Measurements from ENCODE around the gene CHKA. TPM values are rescaled to one million over a fixed set of nuclear protein-coding genes. Genes with fewer than 3 reads are reported as not detected.
A peak's percentile ranks its signal among the peaks of the same experiment; 100 is the strongest.

The CHKA gene
- total RNA-seq, 2 experiments from 2014 or later = 15.8 to 16.7 TPM

DNA sequence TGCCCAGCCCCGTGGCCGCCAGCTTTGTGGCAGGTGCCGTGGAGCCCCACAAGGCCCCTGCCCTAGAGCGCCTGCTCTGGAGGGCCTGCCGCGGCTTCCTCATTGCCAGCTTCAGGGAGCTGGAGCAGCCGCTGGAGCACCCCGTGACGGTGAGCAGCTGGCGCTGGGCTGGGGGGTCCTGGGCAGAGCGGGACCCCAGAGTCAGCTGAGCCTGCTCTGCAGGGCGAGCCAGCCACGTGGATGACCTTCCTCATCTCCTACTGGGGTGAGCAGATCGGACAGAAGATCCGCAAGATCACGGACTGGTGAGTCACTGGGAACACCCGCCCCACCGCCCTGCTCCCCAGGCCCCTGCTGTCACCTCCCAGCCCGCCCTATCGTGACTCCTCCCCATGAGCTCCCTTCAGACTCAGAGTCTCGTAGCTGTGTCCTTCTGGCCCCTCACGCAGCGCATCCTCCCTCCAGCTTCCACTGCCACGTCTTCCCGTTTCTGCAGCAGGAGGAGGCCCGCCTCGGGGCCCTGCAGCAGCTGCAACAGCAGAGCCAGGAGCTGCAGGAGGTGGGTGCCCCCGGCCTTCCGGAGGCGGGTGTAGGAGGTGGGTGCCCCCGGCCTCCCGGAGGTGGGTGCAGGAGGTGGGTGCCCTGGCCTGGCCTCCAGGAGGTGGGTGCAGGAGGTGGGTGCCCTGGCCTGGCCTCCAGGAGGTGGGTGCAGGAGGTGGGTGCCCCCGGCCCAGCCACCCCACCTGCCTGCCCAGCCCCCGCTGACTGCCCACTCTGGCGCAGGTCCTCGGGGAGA, 77.6 kb downstream of the CHKA start:
- Mint-ChIP-seq H3K4me1 (ENCODE audit: low read depth) (peaks cover 4% of the 10 kb centered on the region), H3K27me3 (no peaks in the 10 kb centered on the region), H3K9me3 (no peaks in the 10 kb centered on the region), H3K36me3 (ENCODE audit: low read depth) (peaks cover 4% of the 10 kb centered on the region), H3K4me3 (no peak overlapping the region), H3K27ac (no peak overlapping the region)
- ATAC-seq (no peak), DNase-seq (no peak)
- POLR2A ChIA-PET = interaction anchor here (7.4 kb wide), 1 partner anchor 8 kb away, joined by 45 read pairs; no protein-coding TSS in a partner anchor
- intact Hi-C loops (cut with micrococcal nuclease) = no loop called here
- no peak for TF ChIP-seq CTCF (IDR thresholded peaks at IDR 0.05)
- CTCF ChIA-PET = no interaction called here

GRCh38 chr11:68043029-68043348, 78.2 kb downstream of the CHKA start:
- intact Hi-C loops (cut with micrococcal nuclease) = no loop called here
- Mint-ChIP-seq H3K9me3 (no peaks in the 10 kb centered on the region), H3K27ac (no peak overlapping the region), H3K36me3 (ENCODE audit: low read depth) (peaks cover 4% of the 10 kb centered on the region), H3K4me1 (ENCODE audit: low read depth) (peaks cover 4% of the 10 kb centered on the region), H3K4me3 (no peak overlapping the region), H3K27me3 (no peaks in the 10 kb centered on the region)
- ChIA-PET POLR2A (interaction anchor here (7.4 kb wide), 1 partner anchor 8 kb away, joined by 45 read pairs; no protein-coding TSS in a partner anchor), CTCF (no interaction called here)
- ATAC-seq (no peak), DNase-seq (no peak)
- TF ChIP-seq CTCF (IDR thresholded peaks at IDR 0.05) = no peak

DNA sequence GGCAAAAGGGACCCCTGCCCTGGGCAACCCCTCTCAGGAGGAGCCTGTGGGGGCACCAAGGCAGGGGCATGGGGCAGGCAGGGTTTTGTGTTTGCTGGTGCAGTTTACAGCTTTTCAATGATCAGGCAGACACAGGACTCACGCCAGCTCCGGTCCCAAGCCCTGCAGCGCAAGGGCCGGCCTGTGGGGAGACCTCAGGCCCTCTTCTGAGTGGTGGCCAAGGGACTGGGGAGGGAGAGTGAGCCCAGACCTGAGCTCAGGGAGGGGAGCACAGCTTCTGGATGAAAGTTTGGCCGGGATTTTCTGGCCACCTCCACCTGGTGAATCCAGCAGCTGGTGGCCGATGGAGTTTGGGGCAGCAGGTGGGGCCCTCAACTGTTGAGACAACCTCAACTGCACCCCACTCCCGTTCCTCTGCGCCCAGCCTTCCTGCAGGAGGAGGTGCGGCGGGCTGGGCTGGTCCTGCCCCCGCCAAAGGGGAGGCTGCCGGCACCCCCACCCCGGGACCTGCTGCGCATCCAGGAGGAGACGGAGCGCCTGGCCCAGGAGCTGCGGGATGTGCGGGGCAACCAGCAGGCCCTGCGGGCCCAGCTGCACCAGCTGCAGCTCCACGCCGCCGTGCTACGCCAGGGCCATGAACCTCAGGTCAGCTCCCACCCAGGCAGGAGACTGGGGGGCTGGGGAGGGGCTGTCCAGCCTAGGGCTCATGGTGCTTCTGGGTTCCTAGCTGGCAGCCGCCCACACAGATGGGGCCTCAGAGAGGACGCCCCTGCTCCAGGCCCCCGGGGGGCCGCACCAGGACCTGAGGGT, 78.8 kb downstream of the CHKA start:
- no peak for DNase-seq
- intact Hi-C loops (cut with micrococcal nuclease) = no loop called here
- Mint-ChIP-seq H3K4me3 (no peak overlapping the region), H3K36me3 (ENCODE audit: low read depth) (peaks cover 4% of the 10 kb centered on the region), H3K4me1 (ENCODE audit: low read depth) (peaks cover 4% of the 10 kb centered on the region), H3K27ac (no peak overlapping the region), H3K27me3 (no peaks in the 10 kb centered on the region), H3K9me3 (no peaks in the 10 kb centered on the region)
- no peak for TF ChIP-seq CTCF (IDR thresholded peaks at IDR 0.05)
- ATAC-seq = no peak
- CTCF ChIA-PET = no interaction called here
- POLR2A ChIA-PET = interaction anchor here (0.7 to 7.4 kb wide), 4 partner anchors 9 to 162 kb away, joined by 3 to 45 read pairs (median 4); no protein-coding TSS in a partner anchor

- no peak for TF ChIP-seq CTCF (IDR thresholded peaks at IDR 0.05)
- Mint-ChIP-seq H3K36me3 (ENCODE audit: low read depth) (peaks cover 3% of the 10 kb centered on the region), H3K4me3 (peak overlapping the region; percentile 22), H3K27me3 (no peaks in the 10 kb centered on the region), H3K4me1 (ENCODE audit: low read depth) (peaks cover 11% of the 10 kb centered on the region), H3K27ac (no peak overlapping the region), H3K9me3 (no peaks in the 10 kb centered on the region)
- CTCF ChIA-PET = no interaction called here
- no peak for DNase-seq
- POLR2A ChIA-PET = interaction anchor here (0.7 to 7.4 kb wide), 7 partner anchors 9 to 162 kb away, joined by 3 to 45 read pairs (median 4); partner anchors contain the start of gene NDUFS8
- ATAC-seq = no peak
- intact Hi-C loops (cut with micrococcal nuclease) = no loop called here
Measured at GRCh38 chr11:68041617-68042218, 79.5 kb downstream of the CHKA start.
